H1 (cell line): ENCODE results near the gene GREB1. TPM values are rescaled to one million over a fixed set of nuclear protein-coding genes. Genes with fewer than 3 reads are reported as not detected.

ENCODE experiments used
- CTCF ChIA-PET: fragments of 300-600 bp; sonication (Branson Sonifier 250); formaldehyde crosslinking; loops from one replicate; lab custom pipeline; 2021; ENCODE audit not compliant: partially characterized antibody; lab: Charles Lee
- POLR2A ChIA-PET: fragments of 300-600 bp; sonication (Branson Sonifier 250); formaldehyde crosslinking; loops from one replicate; lab custom pipeline; 2021; ENCODE audit warnings: inconsistent platforms; ENCODE audit not compliant: partially characterized antibody; lab: Charles Lee
- DNase-seq, 2 experiments: peaks; one replicate each; pipeline versions ENCODE4 v3.0.0 to v3.0.0-alpha.2; 2010 to 2022; ENCODE audit warnings: low spot score in 2 of 2, low read depth in 1 of 2, mixed read lengths in 1 of 2
- FAIRE-seq: peaks from 2 replicates; lab custom pipeline; 2011; peaks lifted over from hg19 to GRCh38; lab: Jason Lieb, UNC
- H2AFZ ChIP-seq: 2 replicates; pipeline ENCODE4 v1.8.1; 2012; ENCODE audit warnings: low read length, inconsistent platforms
- H2AK5ac ChIP-seq: 2 replicates; pipeline ENCODE4 v1.6.1; 2013; ENCODE audit warnings: low read depth, low read length
- H2BK120ac ChIP-seq: replicated peaks from 2 replicates; pipeline ENCODE3; 2013; ENCODE audit warnings: low read depth, low read length, inconsistent platforms
- H2BK12ac ChIP-seq: 2 replicates; pipeline ENCODE4 v1.6.1; 2013; ENCODE audit warnings: low read depth, low read length
- H2BK15ac ChIP-seq: 2 replicates; pipeline ENCODE4 v1.6.1; 2013; ENCODE audit warnings: low read length
- H2BK20ac ChIP-seq: 2 replicates; pipeline ENCODE4 v1.6.1; 2013; ENCODE audit warnings: low read length
- H2BK5ac ChIP-seq: 2 replicates; pipeline ENCODE4 v1.6.1; 2013; ENCODE audit warnings: low read depth, low read length
- H3K14ac ChIP-seq: 2 replicates; pipeline ENCODE4 v1.6.1; 2013; ENCODE audit warnings: inconsistent platforms; ENCODE audit not compliant: insufficient read length
- H3K18ac ChIP-seq: 2 replicates; pipeline ENCODE4 v1.6.1; 2013; ENCODE audit warnings: low read length; ENCODE audit errors: extremely low read depth
- H3K23ac ChIP-seq: 2 replicates; pipeline ENCODE4 v1.6.1; 2013; ENCODE audit warnings: inconsistent platforms; ENCODE audit not compliant: insufficient read length
- H3K23me2 ChIP-seq: 2 replicates; pipeline ENCODE4 v1.6.1; 2013; ENCODE audit warnings: low read depth, low read length
- H3K27ac ChIP-seq: 2 replicates; pipeline ENCODE4 v1.6.1; 2011; ENCODE audit warnings: low read depth, low read length, inconsistent platforms
- H3K27me3 ChIP-seq, 4 experiments: replicated peaks in 1 of 4; 1 replicate in 1 of 4; 2 replicates in 3 of 4; pipeline versions ENCODE4 v1.6.1 to v1.8.1; 2011 to 2013; ENCODE audit warnings: low read length in 3 of 4, mild to moderate bottlenecking in 3 of 4, inconsistent platforms in 2 of 4, mixed read lengths in 2 of 4, moderate library complexity in 1 of 4; ENCODE audit not compliant: control insufficient read depth in 3 of 4, insufficient read depth in 3 of 4; ENCODE audit errors: extremely low read depth in 1 of 4
- H3K36me3 ChIP-seq, 4 experiments: 2 replicates each; pipeline versions ENCODE4 v1.6.1 to v1.8.1; 2011 to 2013; ENCODE audit warnings: mild to moderate bottlenecking in 4 of 4, low read length in 3 of 4, moderate library complexity in 2 of 4, control low read depth in 1 of 4, inconsistent platforms in 1 of 4; ENCODE audit not compliant: insufficient read depth in 4 of 4, control insufficient read depth in 2 of 4
- H3K4ac ChIP-seq: replicated peaks from 2 replicates; pipeline ENCODE3; 2013; ENCODE audit warnings: low read length, low read depth, mixed read lengths, inconsistent platforms; ENCODE audit not compliant: insufficient read length
- H3K4me1 ChIP-seq, 4 experiments: replicated peaks in 1 of 4; 1 replicate in 1 of 4; 2 replicates in 3 of 4; pipeline versions ENCODE4 v1.6.1 to v1.8.1; 2011 to 2013; ENCODE audit warnings: low read length in 3 of 4, inconsistent platforms in 2 of 4, mixed read lengths in 1 of 4; ENCODE audit not compliant: insufficient read depth in 4 of 4, control insufficient read depth in 3 of 4
- H3K4me2 ChIP-seq, 2 experiments: 2 replicates each; pipeline versions ENCODE4 v1.6.1 to v1.8.1; 2011 to 2013; ENCODE audit warnings: low read depth in 2 of 2, low read length in 2 of 2, control low read depth in 1 of 2, inconsistent platforms in 1 of 2, mild to moderate bottlenecking in 1 of 2; ENCODE audit not compliant: insufficient read depth in 1 of 2
- H3K4me3 ChIP-seq, 4 experiments: fragments of 200-600, 300-600 bp in 1 of 4; sonication (generic), shearing (Covaris generic), sonication (Bioruptor Twin) in 1 of 4; 2 replicates each; pipeline versions ENCODE4 v1.5.1 to v1.8.1; 2011 to 2016; ENCODE audit warnings: low read length in 4 of 4, low read depth in 3 of 4, control low read depth in 2 of 4, inconsistent platforms in 2 of 4, mild to moderate bottlenecking in 2 of 4, mixed read lengths in 1 of 4, moderate library complexity in 1 of 4; ENCODE audit not compliant: insufficient read depth in 2 of 4; ENCODE audit errors: extremely low read depth in 1 of 4
- H3K56ac ChIP-seq: replicated peaks from 2 replicates; pipeline ENCODE3; 2013; ENCODE audit warnings: low read depth, mild to moderate bottlenecking, mixed read lengths, low read length, inconsistent platforms; ENCODE audit not compliant: insufficient read length
- H3K79me1 ChIP-seq: 2 replicates; pipeline ENCODE4 v1.6.1; 2013; ENCODE audit warnings: low read depth, low read length, control low read depth
- H3K79me2 ChIP-seq, 2 experiments: 2 replicates each; pipeline versions ENCODE4 v1.6.1 to v1.8.1; 2012 to 2013; ENCODE audit warnings: low read length in 2 of 2, mild to moderate bottlenecking in 2 of 2, inconsistent platforms in 1 of 2; ENCODE audit not compliant: insufficient read depth in 2 of 2, control insufficient read depth in 1 of 2
- H3K9ac ChIP-seq, 4 experiments: replicated peaks in 1 of 4; 1 replicate in 1 of 4; 2 replicates in 3 of 4; pipeline versions ENCODE4 v1.6.1 to v1.8.1; 2011 to 2013; ENCODE audit warnings: low read depth in 3 of 4, low read length in 3 of 4, control low read depth in 2 of 4, mild to moderate bottlenecking in 2 of 4, moderate library complexity in 2 of 4, inconsistent platforms in 1 of 4; ENCODE audit errors: extremely low read depth in 1 of 4
- H3K9me3 ChIP-seq, 2 experiments: 2 replicates each; pipeline versions ENCODE4 v1.6.1 to v1.8.1; 2012 to 2013; ENCODE audit warnings: mild to moderate bottlenecking in 2 of 2, moderate library complexity in 2 of 2, control low read depth in 1 of 2, inconsistent platforms in 1 of 2, low read depth in 1 of 2, low read length in 1 of 2, mixed read lengths in 1 of 2; ENCODE audit not compliant: insufficient read depth in 2 of 2
- H4K20me1 ChIP-seq, 2 experiments: replicated peaks in 1 of 2; 2 replicates each; pipeline versions ENCODE3 to v1.8.1; 2011 to 2013; ENCODE audit warnings: inconsistent platforms in 2 of 2, low read length in 2 of 2, mild to moderate bottlenecking in 1 of 2; ENCODE audit not compliant: insufficient read depth in 2 of 2, control insufficient read depth in 1 of 2
- H4K5ac ChIP-seq: 2 replicates; pipeline ENCODE4 v1.6.1; 2013; ENCODE audit warnings: low read length, low read depth, mixed read lengths, inconsistent platforms; ENCODE audit not compliant: insufficient read length
- H4K8ac ChIP-seq: 2 replicates; pipeline ENCODE4 v1.8.0; 2013; ENCODE audit warnings: mild to moderate bottlenecking, moderate library complexity, low read length, inconsistent platforms; ENCODE audit not compliant: insufficient read depth; ENCODE audit errors: extremely low read depth
- H4K91ac ChIP-seq: replicated peaks from 2 replicates; pipeline ENCODE3; 2013; ENCODE audit warnings: low read length, mixed read lengths, inconsistent platforms; ENCODE audit not compliant: insufficient read length
- CBX5 ChIP-seq: fragments of 300-800, 300-1000 bp; sonication (generic); IDR thresholded peaks from 2 replicates; pipeline ENCODE4 v1.7.1; 2016; ENCODE audit warnings: antibody characterized with exemption, low read length, low read depth
- HDAC6 ChIP-seq: IDR thresholded peaks from one replicate; pipeline ENCODE4 v1.7.1; 2012; ENCODE audit warnings: low read depth, mild to moderate bottlenecking, inconsistent platforms, low read length, moderate library complexity
- RXRA ChIP-seq: IDR thresholded peaks from 2 replicates; pipeline ENCODE4 v1.6.1; 2011; ENCODE audit warnings: low read depth, mild to moderate bottlenecking, low read length, moderate library complexity; ENCODE audit not compliant: insufficient read depth
- ZNF274 ChIP-seq: IDR thresholded peaks from 2 replicates; pipeline ENCODE4 v1.7.0; 2012; ENCODE audit warnings: low read length, borderline replicate concordance; ENCODE audit errors: extremely low read depth
- WGBS, 2 experiments: shearing (Covaris generic) in 1 of 2; methylation state at CpG; one replicate each; pipeline versions ENCODE4 v1.1.6 to v1.1.7; 2013 to 2015; ENCODE audit warnings: low lambda C conversion rate in 2 of 2, mixed read lengths in 2 of 2, inconsistent platforms in 1 of 2, low coverage in 1 of 2, missing lambda C conversion rate in 1 of 2; ENCODE audit not compliant: insufficient replicate concordance in 2 of 2, insufficient coverage in 1 of 2, insufficient read length in 1 of 2; ENCODE audit errors: extremely low coverage in 1 of 2, missing lambda C conversion rate in 1 of 2; 5-methylcytosine and 5-hydroxymethylcytosine counted together
- polyA plus RNA-seq, 7 experiments: library from polyadenylated mRNA; depleted of rRNA in 3 of 7; stranded (reverse) in 5 of 7; unstranded in 2 of 7; fragments of >200 nt in 5 of 7; fragments of 200-250 nt in 2 of 7; gene quantifications; 1 replicate in 5 of 7; 2 replicates in 1 of 7; 4 replicates in 1 of 7; pipeline versions ENCODE4 v1.2.1 to v1.2.3, GENCODE V29; 2011 to 2013; ENCODE audit warnings: missing spikeins in 2 of 7, mixed read lengths in 2 of 7
- total RNA-seq: library from RNA; stranded (reverse); fragmentation: NEBNext Ultra II Directional; extraction: Animal tissue kit (Norgen Biotek cat#: 25700); gene quantifications from 2 replicates; pipeline ENCODE4 v1.2.1, GENCODE V29; 2021
- TF ChIP-seq, protein P1 (sequence below): IDR thresholded peaks from 2 replicates; pipeline ENCODE4 v1.6.1; 2012; ENCODE audit warnings: inconsistent platforms

GREB1 gene
- total and polyA plus RNA-seq, 2 of the 8 experiments (the other 6 are each of a cell fraction or from before 2014, with no cell fraction given), result 7.9 to 43.4 TPM

DNA sequence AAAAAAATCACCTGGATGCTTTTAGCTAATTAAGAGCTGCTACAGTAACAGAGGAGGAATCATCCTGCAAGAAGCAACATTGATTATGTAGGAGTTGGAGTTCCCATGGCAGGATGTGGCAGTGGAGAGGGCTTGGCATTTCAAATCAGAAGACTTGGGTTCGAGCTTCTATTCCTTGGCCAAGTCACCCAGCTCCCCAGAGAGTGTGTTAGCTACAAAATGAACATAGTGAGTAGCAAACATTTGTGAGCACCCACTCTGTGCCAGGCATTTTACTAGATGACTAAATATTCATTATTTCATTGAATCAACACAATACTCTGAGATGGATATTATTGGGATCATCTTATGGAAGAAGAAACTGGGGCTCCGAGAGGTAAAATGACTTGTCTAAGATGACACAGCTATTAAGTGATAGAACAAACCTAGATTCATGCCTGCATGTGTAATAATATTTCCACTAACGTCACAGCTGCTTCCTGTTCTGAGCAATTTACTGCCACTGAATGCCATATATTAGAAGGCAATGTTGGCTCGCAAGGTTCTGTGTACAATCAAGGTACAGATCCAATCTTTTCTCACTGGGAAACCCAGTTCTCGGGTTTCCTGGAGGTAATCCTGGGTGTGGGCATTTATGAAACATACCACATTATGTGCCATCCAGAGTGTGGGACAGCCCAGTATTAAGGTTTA is 118.2 kb downstream of the GREB1 start:
- Histone ChIP-seq H4K91ac (no peak overlapping the region), H2BK15ac (no peak overlapping the region), H3K56ac (no peak overlapping the region), H3K79me2 (no peaks in the 10 kb centered on the region), H4K5ac (no peak overlapping the region), H4K20me1 (no peaks in the 10 kb centered on the region), H4K8ac (no peak overlapping the region), H2AK5ac (no peak overlapping the region), H3K27me3 (no peaks in the 10 kb centered on the region), H3K4me2 (no peak overlapping the region), H2BK12ac (no peak overlapping the region), H3K4ac (no peak overlapping the region), H3K14ac (no peak overlapping the region), H2BK20ac (no peak overlapping the region), H3K9ac (no peak overlapping the region), H3K27ac (no peak overlapping the region), H3K9me3 (no peaks in the 10 kb centered on the region), H3K4me3 (no peak overlapping the region), H3K36me3 (no peaks in the 10 kb centered on the region), H3K18ac (no peak overlapping the region), H2BK5ac (no peak overlapping the region), H2AFZ (no peak overlapping the region), H2BK120ac (no peak overlapping the region), H3K23me2 (no peaks in the 10 kb centered on the region), H3K23ac (no peak overlapping the region), H3K79me1 (no peaks in the 10 kb centered on the region), H3K4me1 (no peaks in the 10 kb centered on the region)
- DNase-seq (no peak), FAIRE-seq (no peak)
- TF ChIP-seq HDAC6 (no peak), ZNF274 (no peak), RXRA (no peak), CBX5 (no peak)
- TF ChIP-seq, protein P1, sequence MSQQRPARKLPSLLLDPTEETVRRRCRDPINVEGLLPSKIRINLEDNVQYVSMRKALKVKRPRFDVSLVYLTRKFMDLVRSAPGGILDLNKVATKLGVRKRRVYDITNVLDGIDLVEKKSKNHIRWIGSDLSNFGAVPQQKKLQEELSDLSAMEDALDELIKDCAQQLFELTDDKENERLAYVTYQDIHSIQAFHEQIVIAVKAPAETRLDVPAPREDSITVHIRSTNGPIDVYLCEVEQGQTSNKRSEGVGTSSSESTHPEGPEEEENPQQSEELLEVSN, result no peak
- WGBS, 2 experiments, result 86% methylated on average over 5 of the region's 5 CpGs; no CpG with 5 or more reads in 1 of the 2 experiments
- ChIA-PET POLR2A (no interaction called here), CTCF (interaction anchor here (1.0 to 6.2 kb wide), 7 partner anchors 9 to 519 kb away, joined by 3 to 29 read pairs (median 3); a partner anchor contains a TSS)
